HL-60 (cell line): Measurements from ENCODE around the gene UGT1A5.

Experiments used
- DNase-seq, 2 experiments: peaks; one replicate each; pipeline ENCODE4 v3.0.0-alpha.2; 2010 to 2020; ENCODE audit warnings: low read depth in 1 of 2, low spot score in 1 of 2
- H3K27ac ChIP-seq: fragments of 250-450 bp; sonication (Bioruptor Pico); replicated peaks from 2 replicates; pipeline ENCODE4 v1.5.1; 2020; ENCODE audit warnings: mild to moderate bottlenecking, moderate library complexity
- H3K27me3 ChIP-seq: fragments of 250-450 bp; sonication (Bioruptor Pico); 2 replicates; pipeline ENCODE4 v1.5.1; 2021; ENCODE audit warnings: mild to moderate bottlenecking, moderate library complexity; ENCODE audit not compliant: insufficient read depth, poor library complexity, severe bottlenecking
- H3K4me3 ChIP-seq: replicated peaks from 2 replicates; pipeline ENCODE4 v1.5.1; 2011; ENCODE audit warnings: mild to moderate bottlenecking, control low read depth, low read length; ENCODE audit not compliant: insufficient read depth
- CTCF ChIP-seq: IDR thresholded peaks from one replicate; pipeline ENCODE4 v1.5.1; 2011; ENCODE audit warnings: low read length, control low read depth, inconsistent platforms; ENCODE audit not compliant: insufficient read depth
- GABPA ChIP-seq: IDR thresholded peaks from 2 replicates; pipeline ENCODE4 v1.6.1; 2012; ENCODE audit warnings: low read depth
- POLR2AphosphoS5 ChIP-seq: IDR thresholded peaks from 2 replicates; pipeline ENCODE4 v1.6.1; 2012; ENCODE audit warnings: low read depth
- REST ChIP-seq: IDR thresholded peaks from 2 replicates; pipeline ENCODE4 v1.6.1; 2012; ENCODE audit warnings: low read depth; ENCODE audit not compliant: insufficient replicate concordance
- SPI1 ChIP-seq: IDR thresholded peaks from 2 replicates; pipeline ENCODE4 v1.6.1; 2012; ENCODE audit warnings: low read depth, mild to moderate bottlenecking, borderline replicate concordance

UGT1A5 gene

GRCh38 chr2:233800208-233800607 is 87.5 kb downstream of the UGT1A5 start:
- no peak for TF ChIP-seq POLR2AphosphoS5
- DNase-seq: no peak
- H3K27me3 ChIP-seq: no peaks in the 10 kb centered on the region
- no peak overlapping the region for H3K4me3 ChIP-seq
- no peak overlapping the region for H3K27ac ChIP-seq

GRCh38 chr2:233801357-233802131 is 88.8 kb downstream of the UGT1A5 start:
- no peak overlapping the region for H3K4me3 ChIP-seq
- H3K27ac ChIP-seq: no peak overlapping the region
- no peak for TF ChIP-seq CTCF
- TF ChIP-seq SPI1: peak; percentile 25; the same call in 1 of the 2 replicates
- H3K27me3 ChIP-seq: no peaks in the 10 kb centered on the region
- no peak for DNase-seq

GRCh38 chr2:233802132-233802815 is 89.6 kb downstream of the UGT1A5 start:
- no peak for DNase-seq
- Histone ChIP-seq H3K27ac (no peak overlapping the region), H3K4me3 (no peak overlapping the region), H3K27me3 (no peaks in the 10 kb centered on the region)
- no peak for TF ChIP-seq GABPA
- no peak for TF ChIP-seq CTCF
- no peak for TF ChIP-seq SPI1
- TF ChIP-seq POLR2AphosphoS5: no peak
- TF ChIP-seq REST: no peak

- TF ChIP-seq GABPA (no peak), POLR2AphosphoS5 (no peak), CTCF (no peak), REST (no peak), SPI1 (no peak)
These were observed 90.7 kb downstream of the UGT1A5 start for GRCh38 chr2:233803292-233803911.

More at GRCh38 chr2:233803292-233803911, 90.7 kb downstream of the UGT1A5 start:
- no peak overlapping the region for H3K27ac ChIP-seq
- no peak for DNase-seq
- no peak overlapping the region for H3K4me3 ChIP-seq
- H3K27me3 ChIP-seq: no peaks in the 10 kb centered on the region
